Fibroblast of pulmonary artery (primary cell): ENCODE results near the gene TGFB2.

Source experiments
- DNase-seq: peaks from one replicate; pipeline ENCODE4 v3.0.0-alpha.2; 2010; ENCODE audit warnings: low read depth
- H3K4me3 ChIP-seq: replicated peaks from 2 replicates; pipeline ENCODE4 v1.5.1; 2011; ENCODE audit warnings: low read depth, mild to moderate bottlenecking, control low read depth, low read length, moderate library complexity
- CTCF ChIP-seq: IDR thresholded peaks from 2 replicates; pipeline ENCODE4 v1.5.1; 2011; ENCODE audit warnings: mild to moderate bottlenecking, control low read depth, low read length, inconsistent platforms; ENCODE audit errors: missing control alignments

TGFB2 gene

GRCh38 chr1:218346391-218347204, 1.5 kb downstream of the TGFB2 start:
- no peak for TF ChIP-seq CTCF
- DNase-seq = peak; percentile 45
- H3K4me3 ChIP-seq = peak overlapping the region; percentile 91

GRCh38 chr1:218347336-218347722, 2.2 kb downstream of the TGFB2 start:
- no peak for TF ChIP-seq CTCF
- peak overlapping the region; percentile 91 for H3K4me3 ChIP-seq
- DNase-seq = peak; percentile 60

- DNase-seq = peak; percentile 87
- H3K4me3 ChIP-seq = peak overlapping the region; percentile 91
- TF ChIP-seq CTCF = no peak
These were observed 2.8 kb downstream of the TGFB2 start for GRCh38 chr1:218347723-218348627.

GRCh38 chr1:218348628-218349071, 3.5 kb downstream of the TGFB2 start:
- TF ChIP-seq CTCF = no peak
- peak overlapping the region; percentile 91 for H3K4me3 ChIP-seq
- DNase-seq = peak; percentile 32

DNA sequence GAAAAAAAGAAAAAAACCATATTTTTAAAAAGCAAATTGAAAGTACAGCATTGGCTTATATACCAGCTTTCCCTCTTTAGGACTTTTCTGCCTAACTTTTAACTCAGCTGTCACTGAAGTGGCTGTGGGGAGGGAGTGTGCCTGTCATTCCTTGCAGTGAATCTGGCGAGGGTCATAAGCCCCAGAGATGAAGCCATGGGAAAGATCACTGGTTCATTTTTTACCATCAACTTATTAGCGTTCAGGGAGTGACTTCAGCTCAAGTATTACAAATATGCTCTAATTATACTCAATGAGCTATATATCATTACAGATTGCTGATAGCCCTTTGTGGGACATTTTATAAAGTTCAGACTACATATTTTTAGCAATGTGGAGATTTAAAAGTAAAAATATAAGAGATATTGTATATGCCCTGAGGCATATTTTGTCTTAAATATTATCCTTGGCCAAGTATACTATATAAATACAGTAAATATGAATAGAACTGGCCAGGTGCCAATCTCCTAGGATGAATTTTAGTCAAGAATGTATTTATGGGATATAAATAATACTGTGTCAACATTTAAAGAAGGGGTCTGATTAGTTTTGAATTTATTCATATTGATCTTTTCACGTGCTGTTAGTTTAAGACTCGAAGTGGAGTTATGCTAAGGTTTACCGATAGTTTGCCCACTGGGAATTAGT, 4.4 kb downstream of the TGFB2 start:
- peak; percentile 24 for DNase-seq
- TF ChIP-seq CTCF = no peak
- H3K4me3 ChIP-seq = peak overlapping the region; percentile 91

GRCh38 chr1:218350035-218350525, 4.9 kb downstream of the TGFB2 start:
- DNase-seq = no peak
- no peak for TF ChIP-seq CTCF
- peak overlapping the region; percentile 91 for H3K4me3 ChIP-seq
